ENCODE measurements around the gene FAM81A.

The FAM81A gene

DNA sequence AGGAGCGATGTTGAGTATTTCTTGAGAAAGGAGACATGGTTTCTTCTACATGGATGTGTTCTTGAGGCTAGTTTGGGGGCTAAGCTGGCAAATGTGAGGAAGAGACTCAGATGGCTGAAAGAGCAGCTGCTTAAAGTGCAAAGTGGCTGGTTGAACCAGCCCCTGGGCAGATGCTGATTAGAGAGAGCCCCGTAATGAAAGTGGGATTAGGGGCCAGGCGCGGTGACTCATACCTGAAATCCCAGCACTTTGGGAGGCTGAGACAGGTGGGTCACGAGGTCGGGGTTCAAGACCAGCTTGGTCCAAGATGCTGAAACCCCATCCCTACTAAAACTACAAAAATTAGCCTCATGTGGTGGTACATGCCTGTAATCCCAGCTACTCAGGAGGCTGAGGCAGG, 98.6 kb downstream of the FAM81A start:
- H3K4me2 ChIP-seq: no peak overlapping the region
- H4K20me1 ChIP-seq: no peaks in the 10 kb centered on the region
- no peak overlapping the region for H3K27ac ChIP-seq
- H3K36me3 ChIP-seq: no peaks in the 10 kb centered on the region
- no peaks in the 10 kb centered on the region for H3K27me3 ChIP-seq
- H3K9me3 ChIP-seq: no peaks in the 10 kb centered on the region
- TF ChIP-seq Cebpa-rat (IDR thresholded peaks at IDR 0.05): no peak
- H3K4me3 ChIP-seq: no peak overlapping the region
- H3K4me1 ChIP-seq: peaks cover 7% of the 10 kb centered on the region
- H3K9ac ChIP-seq: no peak overlapping the region

DNA sequence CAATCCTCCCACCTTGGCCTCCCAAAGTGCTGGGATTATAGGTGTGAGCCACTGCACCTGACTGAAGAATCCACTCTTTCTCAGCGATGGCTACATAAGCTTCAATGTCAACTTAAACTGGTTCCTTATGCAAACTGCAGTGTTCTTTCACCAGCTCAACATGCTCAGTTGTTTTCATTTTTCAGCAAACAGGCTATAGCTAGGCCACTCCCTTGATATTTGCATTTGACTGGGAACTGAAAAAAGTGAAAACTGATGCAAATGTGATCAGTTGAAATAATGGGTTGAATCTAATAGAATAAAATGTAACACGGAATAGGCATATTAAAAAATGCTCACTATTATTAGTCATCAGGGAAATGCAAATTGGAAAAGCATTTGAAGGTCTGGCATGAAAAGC, 99.4 kb downstream of the FAM81A start:
- Histone ChIP-seq H3K36me3 (no peaks in the 10 kb centered on the region), H3K27me3 (no peaks in the 10 kb centered on the region), H4K20me1 (no peaks in the 10 kb centered on the region), H3K4me2 (no peak overlapping the region), H3K9ac (no peak overlapping the region), H3K4me3 (no peak overlapping the region), H3K4me1 (peaks cover 7% of the 10 kb centered on the region), H3K9me3 (no peaks in the 10 kb centered on the region), H3K27ac (no peak overlapping the region)
- no peak for TF ChIP-seq Cebpa-rat (IDR thresholded peaks at IDR 0.05)

DNA sequence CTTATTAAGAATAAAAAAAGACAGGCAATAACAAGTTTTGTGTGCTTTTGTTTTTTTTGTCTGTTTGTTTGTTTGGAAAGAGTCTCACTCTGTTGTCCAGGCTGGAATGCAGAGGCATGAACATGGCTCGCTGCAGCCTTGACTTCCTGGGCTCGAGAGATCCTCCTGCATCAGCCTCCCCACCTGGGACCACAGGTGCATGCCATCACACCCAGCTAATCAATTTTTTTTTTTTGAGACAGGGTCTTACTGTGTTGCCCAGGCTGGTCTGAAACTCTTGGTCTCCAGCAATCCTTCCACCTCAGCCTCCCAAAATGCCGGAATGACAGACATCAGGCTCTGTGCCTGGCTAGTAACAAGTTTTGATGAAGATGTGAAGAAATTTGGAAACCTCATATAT, 100.5 kb downstream of the FAM81A start:
- Histone ChIP-seq H3K4me3 (no peak overlapping the region), H3K4me2 (no peak overlapping the region), H3K9me3 (no peaks in the 10 kb centered on the region), H4K20me1 (no peaks in the 10 kb centered on the region), H3K27me3 (no peaks in the 10 kb centered on the region), H3K27ac (no peak overlapping the region), H3K36me3 (no peaks in the 10 kb centered on the region), H3K9ac (no peak overlapping the region), H3K4me1 (peaks cover 7% of the 10 kb centered on the region)
- no peak for TF ChIP-seq Cebpa-rat (IDR thresholded peaks at IDR 0.05)

DNA sequence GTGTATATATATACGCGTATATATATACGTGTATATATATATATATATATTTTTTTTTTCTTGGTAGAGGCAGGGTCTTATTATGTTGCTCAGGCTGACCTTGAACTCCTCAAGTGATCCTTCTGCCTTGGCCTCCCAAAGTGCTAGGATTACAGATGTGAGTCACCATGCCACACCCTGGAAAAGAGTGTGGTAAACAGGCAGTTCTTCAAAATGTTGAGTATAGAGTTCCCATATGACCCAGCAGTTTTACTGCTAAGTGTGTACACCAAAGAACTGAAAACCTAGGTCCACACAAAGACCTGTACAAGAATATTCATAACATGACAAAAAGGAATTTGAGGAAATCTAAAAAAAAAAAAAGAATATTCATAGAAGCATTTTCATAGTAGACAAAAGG, 101.8 kb downstream of the FAM81A start:
- no peak for TF ChIP-seq Cebpa-rat (IDR thresholded peaks at IDR 0.05)
- Histone ChIP-seq H3K27me3 (no peaks in the 10 kb centered on the region), H3K27ac (no peak overlapping the region), H3K4me3 (no peak overlapping the region), H3K4me2 (no peak overlapping the region), H3K36me3 (no peaks in the 10 kb centered on the region), H3K4me1 (peaks cover 7% of the 10 kb centered on the region), H3K9me3 (no peaks in the 10 kb centered on the region), H3K9ac (no peak overlapping the region), H4K20me1 (no peaks in the 10 kb centered on the region)

DNA sequence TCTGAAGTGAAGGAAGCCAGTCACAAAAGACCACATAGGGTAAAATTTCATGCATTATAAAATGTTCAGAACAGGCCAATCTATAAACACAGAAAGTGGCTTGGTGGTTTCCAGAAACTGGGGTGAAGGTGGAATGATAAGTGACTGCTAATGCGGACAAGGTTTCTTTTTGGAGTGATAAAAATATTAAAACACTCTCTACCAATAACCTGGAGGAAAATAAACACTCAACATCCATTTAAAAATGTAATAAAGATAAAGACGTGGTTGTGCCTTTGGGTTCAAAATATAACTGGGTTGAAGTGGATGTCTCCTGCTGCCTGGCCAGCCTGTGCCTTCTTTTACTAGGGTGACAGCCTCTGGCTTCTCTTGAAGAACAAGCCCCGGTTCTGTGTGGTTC, 102.7 kb downstream of the FAM81A start:
- Histone ChIP-seq H3K9me3 (no peaks in the 10 kb centered on the region), H3K4me3 (no peak overlapping the region), H4K20me1 (no peaks in the 10 kb centered on the region), H3K4me2 (no peak overlapping the region), H3K27ac (no peak overlapping the region), H3K9ac (no peak overlapping the region), H3K27me3 (no peaks in the 10 kb centered on the region), H3K4me1 (no peaks in the 10 kb centered on the region), H3K36me3 (no peaks in the 10 kb centered on the region)
- TF ChIP-seq Cebpa-rat (IDR thresholded peaks at IDR 0.05): no peak

DNA sequence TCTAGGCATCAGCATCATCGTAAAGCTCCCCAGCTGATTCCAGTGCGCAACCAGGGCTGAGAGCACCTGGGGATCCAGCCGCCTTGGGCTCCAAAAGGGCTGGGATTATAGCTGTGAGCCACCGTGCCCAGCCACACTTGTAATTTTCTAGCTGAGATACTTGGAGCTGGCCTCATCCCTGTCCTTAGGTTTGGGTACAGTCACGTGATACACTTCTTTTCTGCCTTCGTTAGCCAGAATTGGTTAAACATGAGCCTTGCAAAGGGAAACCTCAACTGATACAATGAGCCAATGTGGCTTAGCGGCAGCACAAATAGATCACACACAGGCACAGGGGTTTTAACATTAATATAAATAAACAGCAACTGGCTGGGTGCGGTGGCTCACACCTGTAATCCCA, 103.8 kb downstream of the FAM81A start:
- Histone ChIP-seq H3K27me3 (no peaks in the 10 kb centered on the region), H3K9ac (no peak overlapping the region), H3K9me3 (no peaks in the 10 kb centered on the region), H4K20me1 (no peaks in the 10 kb centered on the region), H3K27ac (no peak overlapping the region), H3K4me2 (no peak overlapping the region), H3K4me1 (no peaks in the 10 kb centered on the region), H3K4me3 (no peak overlapping the region), H3K36me3 (no peaks in the 10 kb centered on the region)
- no peak for TF ChIP-seq Cebpa-rat (IDR thresholded peaks at IDR 0.05)

DNA sequence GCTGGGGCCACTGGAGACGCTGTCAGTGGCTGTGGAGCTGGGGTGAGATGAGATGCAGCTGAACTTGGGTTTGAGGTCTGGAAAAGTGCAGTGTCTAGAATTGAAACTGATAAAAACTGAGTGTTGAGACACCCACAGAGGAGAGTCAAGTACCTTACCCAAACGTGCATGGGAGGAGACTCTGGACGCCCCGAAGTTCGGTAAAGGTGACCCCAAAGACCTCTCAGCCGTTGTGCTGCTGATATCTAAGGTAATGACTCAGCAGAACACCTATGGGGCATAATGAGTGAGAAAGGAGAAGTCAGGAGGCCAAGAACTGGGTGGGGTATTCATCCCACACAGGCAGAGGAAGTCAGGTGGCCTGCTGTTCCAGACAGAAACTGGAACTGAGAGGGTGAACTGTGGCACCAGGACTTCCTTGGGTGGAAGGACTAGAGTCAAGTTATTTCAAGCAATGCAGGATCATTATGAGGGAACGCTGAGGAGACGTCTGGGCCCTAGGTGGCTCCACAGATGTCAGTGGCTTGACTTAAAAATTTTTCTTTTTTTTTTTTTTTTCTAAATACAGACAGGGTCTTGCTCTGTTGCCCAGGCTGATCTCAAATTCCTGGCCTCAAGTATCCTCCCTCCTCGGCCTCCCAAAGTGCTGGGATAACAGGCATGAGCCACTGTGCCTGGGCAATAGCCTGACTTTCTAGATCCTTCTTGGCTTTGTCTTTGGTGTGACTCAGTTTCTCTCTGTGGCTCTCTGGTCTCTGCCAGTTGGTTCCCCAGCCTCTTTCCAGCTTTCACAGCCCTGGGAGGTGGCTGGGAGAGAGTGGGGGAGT, 105.9 kb downstream of the FAM81A start:
- Histone ChIP-seq H3K4me1 (no peaks in the 10 kb centered on the region), H3K36me3 (no peaks in the 10 kb centered on the region), H3K4me3 (no peak overlapping the region), H4K20me1 (no peaks in the 10 kb centered on the region), H3K27ac (no peak overlapping the region), H3K4me2 (no peak overlapping the region), H3K9me3 (no peaks in the 10 kb centered on the region), H3K9ac (no peak overlapping the region), H3K27me3 (no peaks in the 10 kb centered on the region)
- TF ChIP-seq Cebpa-rat (IDR thresholded peaks at IDR 0.05): no peak

DNA sequence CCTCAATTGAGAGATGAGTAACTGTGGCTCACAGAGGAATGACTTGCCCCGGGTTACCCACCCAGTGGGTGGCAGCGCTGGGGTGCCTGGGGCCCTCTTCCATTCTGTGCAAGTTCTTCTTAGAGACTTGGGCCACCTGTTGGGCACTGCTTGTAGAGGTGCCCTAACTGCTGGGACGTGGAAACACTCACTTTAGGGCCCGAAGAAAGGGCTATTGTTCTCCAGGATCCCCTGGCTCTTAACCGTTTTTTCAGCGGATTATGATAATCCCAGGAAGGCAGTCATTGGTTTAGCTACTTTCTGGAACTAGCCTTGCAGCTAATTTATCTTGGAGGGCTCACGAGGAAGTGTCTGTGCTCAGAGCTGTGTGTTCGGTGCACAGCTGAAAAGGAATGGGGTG, 107.6 kb downstream of the FAM81A start:
- Histone ChIP-seq H3K9ac (no peak overlapping the region), H3K36me3 (no peaks in the 10 kb centered on the region), H3K9me3 (no peaks in the 10 kb centered on the region), H3K4me3 (no peak overlapping the region), H4K20me1 (no peaks in the 10 kb centered on the region), H3K27me3 (no peaks in the 10 kb centered on the region), H3K4me2 (no peak overlapping the region), H3K4me1 (no peaks in the 10 kb centered on the region), H3K27ac (no peak overlapping the region)
- TF ChIP-seq Cebpa-rat (IDR thresholded peaks at IDR 0.05): no peak

DNA sequence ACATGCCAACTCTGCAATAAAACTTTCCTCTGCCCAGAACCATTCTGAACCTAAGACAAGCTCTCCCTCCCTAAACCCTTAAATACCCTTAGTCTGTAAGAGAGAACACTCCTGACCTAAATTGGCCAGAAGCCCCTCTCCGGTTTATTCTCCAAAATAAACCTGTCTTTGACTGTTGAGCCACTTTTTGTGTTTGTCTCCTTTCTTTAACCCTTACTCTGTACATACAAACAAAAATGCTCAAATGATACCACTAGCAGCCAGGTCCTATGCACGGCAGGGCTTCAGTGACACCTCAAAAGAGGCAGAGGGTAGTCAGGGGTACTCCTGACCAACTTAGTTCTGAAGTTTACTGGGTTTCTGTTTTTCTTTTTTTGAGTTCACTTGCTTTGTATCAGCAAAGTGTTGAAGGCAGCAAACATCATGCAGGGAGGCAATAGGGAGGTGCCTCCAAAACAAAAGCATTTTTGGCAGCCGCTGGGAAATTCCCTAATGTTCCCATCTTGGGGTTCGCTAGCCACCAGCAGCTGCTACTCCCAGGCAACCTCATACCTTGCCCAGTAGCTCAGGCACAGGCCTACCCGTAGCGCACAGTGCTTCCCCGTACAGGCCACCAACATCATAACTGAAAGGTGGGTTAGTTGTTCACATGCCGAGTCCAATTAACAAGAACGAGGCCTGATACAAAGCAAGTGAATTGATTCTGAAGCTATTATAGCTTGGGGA, 110.7 kb downstream of the FAM81A start:
- H3K27ac ChIP-seq: no peak overlapping the region

More for the DNA sequence above, 110.7 kb downstream of the FAM81A start:
- H4K20me1 ChIP-seq: no peaks in the 10 kb centered on the region
- no peak for TF ChIP-seq Cebpa-rat (IDR thresholded peaks at IDR 0.05)
- no peak overlapping the region for H3K4me2 ChIP-seq
- no peak overlapping the region for H3K9ac ChIP-seq
- no peaks in the 10 kb centered on the region for H3K4me1 ChIP-seq
- no peaks in the 10 kb centered on the region for H3K9me3 ChIP-seq
- no peak overlapping the region for H3K4me3 ChIP-seq
- H3K36me3 ChIP-seq: no peaks in the 10 kb centered on the region
- H3K27me3 ChIP-seq: no peaks in the 10 kb centered on the region
